Vagina (tissue), 2 donors: ENCODE results near the gene SNPH. TPM values are rescaled to one million over a fixed set of nuclear protein-coding genes. Genes with fewer than 3 reads are reported as not detected.

Source experiments
- DNase-seq, 2 donors: peaks; one replicate each; pipeline ENCODE4 v3.0.0-alpha.2; 2017; ENCODE audit errors: extremely low spot score in 2 of 2
- H3K27ac ChIP-seq: fragments of 200-600 bp; sonication (generic); one replicate; pipeline ENCODE4 v1.5.1; 2019
- H3K27me3 ChIP-seq: fragments of 200-600 bp; sonication (generic); one replicate; pipeline ENCODE4 v1.5.1; 2019
- H3K36me3 ChIP-seq, 2 donors: fragments of 200-600 bp; sonication (generic); one replicate each; pipeline ENCODE4 v1.5.1; 2017 to 2019
- H3K4me1 ChIP-seq: fragments of 200-600 bp; sonication (generic); one replicate; pipeline ENCODE4 v1.5.1; 2019
- H3K4me3 ChIP-seq, 2 donors: fragments of 200-600 bp; sonication (generic); 1 replicate in 1 of 2; 2 replicates in 1 of 2; pipeline ENCODE4 v1.5.1; 2016 to 2019
- H3K9me3 ChIP-seq: fragments of 200-600 bp; sonication (generic); one replicate; pipeline ENCODE4 v1.5.1; 2019
- CTCF ChIP-seq, 3 experiments: fragments of 450-650 bp in 2 of 3; fragments of 200-600 bp in 1 of 3; sonication (generic) in 1 of 3; IDR thresholded peaks; one replicate each; pipeline ENCODE4 v1.5.1; 2017 to 2019; ENCODE audit warnings: antibody characterized with exemption in 3 of 3, mild to moderate bottlenecking in 2 of 3, moderate library complexity in 2 of 3
- POLR2A ChIP-seq, 2 donors: fragments of 450-650 bp; IDR thresholded peaks; one replicate each; pipeline ENCODE4 v1.6.1; 2017; ENCODE audit warnings: antibody characterized with exemption in 2 of 2, mild to moderate bottlenecking in 2 of 2, moderate library complexity in 2 of 2
- POLR2AphosphoS5 ChIP-seq, 2 donors: sonication (generic); formaldehyde crosslinking; IDR thresholded peaks; one replicate each; pipeline ENCODE4 v1.9.0; 2017; ENCODE audit warnings: antibody characterized with exemption in 2 of 2, mild to moderate bottlenecking in 2 of 2, low read depth in 1 of 2; ENCODE audit not compliant: insufficient read depth in 1 of 2
- intact Hi-C: fragments of 100-400 bp; cut with DNase I; formaldehyde crosslinking; loops from one replicate; pipeline ENCODE4 v1.15.1; 2023
- total RNA-seq: library from RNA; depleted of rRNA; stranded (reverse); fragments of >200 nt; gene quantifications from one replicate; pipeline ENCODE4 v1.2.3, GENCODE V29; 2016

The SNPH gene
- total RNA-seq, 1 donor from 2014 or later = 6.4 TPM

DNA sequence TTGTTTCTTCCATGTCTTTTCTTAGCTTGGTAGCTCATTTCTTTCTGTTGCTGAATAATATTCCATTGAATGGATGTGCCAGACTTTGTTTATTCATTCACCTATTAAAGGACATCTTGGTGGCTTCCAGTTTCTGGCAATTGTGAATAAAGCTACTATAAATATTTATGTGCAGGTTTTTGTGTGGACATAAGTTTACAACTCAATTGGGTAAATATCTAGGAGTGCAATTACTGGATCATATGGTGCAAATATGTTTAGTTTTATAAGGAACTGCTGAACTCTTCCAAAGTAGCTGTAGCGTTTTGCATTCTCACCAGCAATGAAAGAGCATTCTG, 79.6 kb downstream of the SNPH start:
- no peaks in the 10 kb centered on the region for H3K4me1 ChIP-seq
- no peak overlapping the region for H3K27ac ChIP-seq
- H3K9me3 ChIP-seq = no peaks in the 10 kb centered on the region
- intact Hi-C loops = no loop called here
- TF ChIP-seq POLR2A (IDR thresholded peaks at IDR 0.05) = no peak
- H3K27me3 ChIP-seq = no peaks in the 10 kb centered on the region
- no peaks in the 10 kb centered on the region for H3K36me3 ChIP-seq
- DNase-seq = no peak
- H3K4me3 ChIP-seq = no peak overlapping the region

- Histone ChIP-seq H3K4me3 (no peak overlapping the region), H3K4me1 (no peaks in the 10 kb centered on the region), H3K27me3 (no peaks in the 10 kb centered on the region), H3K27ac (no peak overlapping the region), H3K36me3 (no peaks in the 10 kb centered on the region), H3K9me3 (no peaks in the 10 kb centered on the region)
- intact Hi-C loops = no loop called here
- DNase-seq = no peak
- TF ChIP-seq POLR2A (IDR thresholded peaks at IDR 0.05) = no peak
- no peak for TF ChIP-seq POLR2AphosphoS5 (IDR thresholded peaks at IDR 0.05; ENCODE audit: insufficient read depth in 1 of 2, low read depth in 1 of 2)
- TF ChIP-seq CTCF (IDR thresholded peaks at IDR 0.05) = no peak
Observed at GRCh38 chr20:1346315-1346969, 80.3 kb downstream of the SNPH start.

- peaks cover 0 to 8% of the 10 kb centered on the region in 2 donors for H3K36me3 ChIP-seq
- no peak overlapping the region for H3K4me3 ChIP-seq
- no peak for DNase-seq
- no peaks in the 10 kb centered on the region for H3K4me1 ChIP-seq
- no peak overlapping the region for H3K27ac ChIP-seq
- TF ChIP-seq POLR2AphosphoS5 (IDR thresholded peaks at IDR 0.05; ENCODE audit: insufficient read depth in 1 of 2, low read depth in 1 of 2) (no peak), POLR2A (IDR thresholded peaks at IDR 0.05) (no peak), CTCF (IDR thresholded peaks at IDR 0.05) (no peak)
- intact Hi-C loops = no loop called here
- H3K27me3 ChIP-seq = no peaks in the 10 kb centered on the region
- no peaks in the 10 kb centered on the region for H3K9me3 ChIP-seq
Observed at GRCh38 chr20:1353956-1354355, 87.9 kb downstream of the SNPH start.

- Histone ChIP-seq H3K4me3 (no peak overlapping the region), H3K9me3 (no peaks in the 10 kb centered on the region), H3K27ac (no peak overlapping the region), H3K4me1 (no peaks in the 10 kb centered on the region), H3K27me3 (no peaks in the 10 kb centered on the region), H3K36me3 (peaks cover 0 to 8% of the 10 kb centered on the region in 2 donors)
- DNase-seq = peak in 1 of 2 donors; percentile 58
- intact Hi-C loops = no loop called here
- TF ChIP-seq POLR2AphosphoS5 (IDR thresholded peaks at IDR 0.05; ENCODE audit: insufficient read depth in 1 of 2, low read depth in 1 of 2) (no peak), CTCF (IDR thresholded peaks at IDR 0.05) (no peak), POLR2A (IDR thresholded peaks at IDR 0.05) (no peak)
Observed at GRCh38 chr20:1357921-1358671, 92.0 kb downstream of the SNPH start.

Other genes starting within 250 kb of the SNPH start
- gene PSMF1, start 147.7 kb upstream of the SNPH start, total RNA-seq = 52.8 TPM
- 4.2 TPM for gene TMEM74B, start 81.3 kb upstream of the SNPH start, total RNA-seq
- gene C20orf202, start 62.8 kb upstream of the SNPH start, total RNA-seq = not detected
- not detected for gene RAD21L1, start 40.2 kb upstream of the SNPH start, total RNA-seq
- 43.5 TPM for gene SDCBP2, start 62.8 kb downstream of the SNPH start, total RNA-seq
- 212 TPM for gene FKBP1A, start 126.8 kb downstream of the SNPH start, total RNA-seq
- 53.8 TPM for gene NSFL1C, start 200.6 kb downstream of the SNPH start, total RNA-seq
- gene SIRPB2, start 225.1 kb downstream of the SNPH start, total RNA-seq = 2.9 TPM